Stomach smooth muscle (tissue), 2 donors: ENCODE data around the gene CTTNBP2.

Experiments
- H3K27ac ChIP-seq: one replicate; pipeline ENCODE4 v1.7.0; 2013; ENCODE audit warnings: mild to moderate bottlenecking, low read length, inconsistent platforms
- H3K27me3 ChIP-seq, 2 donors: one replicate each; pipeline ENCODE4 v1.7.0; 2013; ENCODE audit warnings: low read length in 2 of 2; ENCODE audit not compliant: insufficient read depth in 2 of 2, control insufficient read depth in 1 of 2
- H3K36me3 ChIP-seq, 2 donors: one replicate each; pipeline ENCODE4 v1.7.0; 2013; ENCODE audit warnings: low read length in 2 of 2; ENCODE audit not compliant: control insufficient read depth in 2 of 2, insufficient read depth in 2 of 2
- H3K4me1 ChIP-seq: one replicate; pipeline ENCODE4 v1.7.0; 2013; ENCODE audit warnings: low read length; ENCODE audit not compliant: control insufficient read depth, insufficient read depth
- H3K4me3 ChIP-seq, 2 donors: one replicate each; pipeline ENCODE4 v1.7.0; 2013; ENCODE audit warnings: low read length in 2 of 2
- H3K9ac ChIP-seq, 2 donors: one replicate each; pipeline ENCODE4 v1.7.0; 2013; ENCODE audit warnings: low read length in 2 of 2, mild to moderate bottlenecking in 1 of 2
- H3K9me3 ChIP-seq, 2 donors: one replicate each; pipeline ENCODE4 v1.7.0; 2013; ENCODE audit warnings: low read length in 2 of 2; ENCODE audit not compliant: control insufficient read depth in 2 of 2
- donor health status: healthy.
- donor health status: Pancreatic carcinoma.

CTTNBP2 gene

GRCh38 chr7:117690147-117690546 lies 183.1 kb downstream of the CTTNBP2 start:
- Histone ChIP-seq H3K4me1 (no peaks in the 10 kb centered on the region), H3K4me3 (no peak overlapping the region), H3K27ac (no peak overlapping the region), H3K9me3 (no peaks in the 10 kb centered on the region), H3K9ac (no peak overlapping the region), H3K27me3 (no peaks in the 10 kb centered on the region), H3K36me3 (no peaks in the 10 kb centered on the region)

- no peak overlapping the region for H3K4me3 ChIP-seq
- no peaks in the 10 kb centered on the region for H3K36me3 ChIP-seq
- no peaks in the 10 kb centered on the region for H3K4me1 ChIP-seq
- H3K9me3 ChIP-seq, result no peaks in the 10 kb centered on the region
- H3K27me3 ChIP-seq, result no peaks in the 10 kb centered on the region
- no peak overlapping the region for H3K9ac ChIP-seq
- no peak overlapping the region for H3K27ac ChIP-seq
Measured at GRCh38 chr7:117689406-117689805, 183.8 kb downstream of the CTTNBP2 start.

- H3K27ac ChIP-seq, result no peak overlapping the region
- no peak overlapping the region for H3K9ac ChIP-seq
- H3K9me3 ChIP-seq, result no peaks in the 10 kb centered on the region
- H3K4me3 ChIP-seq, result no peak overlapping the region
- no peaks in the 10 kb centered on the region for H3K36me3 ChIP-seq
- H3K27me3 ChIP-seq, result no peaks in the 10 kb centered on the region
- H3K4me1 ChIP-seq, result no peaks in the 10 kb centered on the region
Measured at GRCh38 chr7:117688126-117688525, 185.1 kb downstream of the CTTNBP2 start.

DNA sequence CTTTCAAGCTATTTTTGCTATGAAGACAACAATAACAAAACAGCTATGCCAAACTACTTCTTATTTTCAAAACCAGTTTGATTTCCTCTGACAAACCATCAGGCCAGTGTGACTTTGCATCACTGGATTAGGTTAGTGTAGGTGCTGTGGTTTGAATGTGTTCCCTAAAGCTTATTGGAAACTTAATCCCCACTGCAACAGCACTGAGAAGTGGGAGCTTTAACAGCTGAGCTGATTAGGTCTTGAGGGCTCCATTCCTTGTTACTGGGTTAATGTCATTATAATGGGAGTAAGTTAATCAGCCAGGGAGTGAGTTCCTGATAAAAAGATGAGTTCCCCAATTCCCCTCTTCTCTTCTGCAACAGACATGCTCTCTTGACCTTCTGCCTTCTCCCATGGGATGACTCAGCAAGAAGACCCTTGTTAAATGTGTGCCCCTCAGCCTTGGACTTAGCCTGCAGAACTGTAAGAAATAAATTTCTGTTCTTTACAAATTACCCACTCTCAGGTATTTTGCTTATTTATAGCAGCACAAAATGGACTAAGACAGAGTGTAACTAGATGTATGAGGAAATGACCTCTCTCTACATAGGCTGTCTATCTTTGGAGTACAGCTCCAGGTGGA lies 186.8 kb downstream of the CTTNBP2 start:
- Histone ChIP-seq H3K9ac (no peak overlapping the region), H3K36me3 (no peaks in the 10 kb centered on the region), H3K27ac (no peak overlapping the region), H3K4me3 (no peak overlapping the region), H3K4me1 (no peaks in the 10 kb centered on the region), H3K27me3 (no peaks in the 10 kb centered on the region), H3K9me3 (no peaks in the 10 kb centered on the region)

DNA sequence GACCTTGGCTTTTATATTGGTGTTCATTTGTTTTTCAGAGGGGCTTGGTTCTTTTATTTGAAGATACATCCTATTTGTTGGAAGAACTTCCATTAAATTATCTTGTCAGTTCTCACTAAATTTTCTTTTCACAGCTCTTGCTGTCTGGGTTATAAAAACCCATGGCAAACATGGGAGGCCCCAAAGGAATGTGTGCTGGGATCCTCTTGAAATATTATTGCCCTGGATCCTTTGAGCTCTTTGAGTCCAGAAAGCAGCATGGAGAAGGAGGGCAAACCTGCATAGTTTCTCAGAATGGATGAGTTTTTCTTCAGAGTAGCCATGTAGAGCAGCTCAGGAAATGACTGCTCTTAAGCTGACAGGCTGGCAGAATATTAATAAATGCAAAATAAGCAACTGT lies 187.4 kb downstream of the CTTNBP2 start:
- no peak overlapping the region for H3K9ac ChIP-seq
- no peaks in the 10 kb centered on the region for H3K36me3 ChIP-seq
- H3K4me3 ChIP-seq, result no peak overlapping the region
- H3K9me3 ChIP-seq, result no peaks in the 10 kb centered on the region
- H3K27me3 ChIP-seq, result no peaks in the 10 kb centered on the region
- no peaks in the 10 kb centered on the region for H3K4me1 ChIP-seq
- no peak overlapping the region for H3K27ac ChIP-seq

DNA sequence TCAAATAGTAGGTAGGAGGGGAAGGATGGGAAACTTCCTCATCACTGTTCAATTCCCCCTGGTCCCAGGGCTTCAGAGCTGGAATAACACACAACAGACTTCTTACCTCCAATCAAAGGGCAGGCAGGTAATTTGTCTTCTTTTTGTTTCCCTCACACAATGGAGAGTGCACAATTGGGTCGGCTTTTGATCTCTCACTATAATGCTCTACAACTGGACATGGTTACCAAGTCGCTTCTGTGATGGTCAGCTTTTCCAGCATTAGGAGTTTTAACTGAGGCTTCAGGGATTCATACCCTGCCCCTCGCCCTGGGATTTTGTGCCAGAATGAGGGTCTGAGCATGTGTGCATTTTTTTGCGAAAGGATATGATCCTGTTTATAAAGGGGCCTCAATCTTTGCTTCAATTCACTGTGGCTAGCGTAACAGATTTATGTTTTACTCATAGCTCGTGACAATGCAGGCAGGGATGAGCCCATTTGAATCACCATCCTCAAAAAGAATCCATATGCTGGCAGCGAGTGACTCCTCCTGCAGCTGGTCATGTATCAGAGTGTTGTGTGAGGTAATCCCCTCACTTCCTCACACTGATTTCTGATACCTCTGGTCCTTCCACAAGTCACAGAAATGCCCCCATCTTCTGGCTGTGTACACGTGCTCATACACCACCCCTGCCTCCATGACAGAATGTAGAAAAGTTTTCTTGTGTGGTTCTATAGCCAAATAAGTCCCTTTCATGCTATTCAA lies 189.6 kb downstream of the CTTNBP2 start:
- Histone ChIP-seq H3K4me3 (no peak overlapping the region), H3K9ac (no peak overlapping the region), H3K27ac (no peak overlapping the region), H3K9me3 (no peaks in the 10 kb centered on the region), H3K27me3 (no peaks in the 10 kb centered on the region), H3K4me1 (no peaks in the 10 kb centered on the region), H3K36me3 (no peaks in the 10 kb centered on the region)

GRCh38 chr7:117682681-117683385 lies 190.4 kb downstream of the CTTNBP2 start:
- Histone ChIP-seq H3K27ac (no peak overlapping the region), H3K9me3 (no peaks in the 10 kb centered on the region), H3K36me3 (no peaks in the 10 kb centered on the region), H3K4me3 (no peak overlapping the region), H3K9ac (no peak overlapping the region), H3K4me1 (no peaks in the 10 kb centered on the region), H3K27me3 (no peaks in the 10 kb centered on the region)

- no peaks in the 10 kb centered on the region for H3K27me3 ChIP-seq
- H3K4me1 ChIP-seq, result no peaks in the 10 kb centered on the region
- no peak overlapping the region for H3K27ac ChIP-seq
- H3K9me3 ChIP-seq, result no peaks in the 10 kb centered on the region
- H3K36me3 ChIP-seq, result no peaks in the 10 kb centered on the region
- no peak overlapping the region for H3K9ac ChIP-seq
- H3K4me3 ChIP-seq, result no peak overlapping the region
Measured at GRCh38 chr7:117679120-117679519, 194.1 kb downstream of the CTTNBP2 start.

- Histone ChIP-seq H3K36me3 (no peaks in the 10 kb centered on the region), H3K9ac (no peak overlapping the region), H3K27ac (no peak overlapping the region), H3K4me3 (no peak overlapping the region), H3K27me3 (no peaks in the 10 kb centered on the region), H3K9me3 (no peaks in the 10 kb centered on the region), H3K4me1 (peaks cover 3% of the 10 kb centered on the region)
Measured at GRCh38 chr7:117675497-117676435, 197.5 kb downstream of the CTTNBP2 start.

- Histone ChIP-seq H3K4me1 (peaks cover 3% of the 10 kb centered on the region), H3K36me3 (no peaks in the 10 kb centered on the region), H3K4me3 (no peak overlapping the region), H3K27me3 (no peaks in the 10 kb centered on the region), H3K27ac (no peak overlapping the region), H3K9ac (no peak overlapping the region), H3K9me3 (no peaks in the 10 kb centered on the region)
Measured at GRCh38 chr7:117674617-117675016, 198.6 kb downstream of the CTTNBP2 start.
